GM18511 (cell line): ENCODE measurements around the gene LASP1NB.
"Not testable (repeated sequence)": the region's sequence is repeated elsewhere in the genome, so short reads cannot be mapped to it uniquely, and the experiment has no call there.

ENCODE experiments used
- ATAC-seq: cut with Tn5 transposase; IDR thresholded peaks from one replicate; pipeline ENCODE4 v1.9.1; 2021; ENCODE audit warnings: mild to moderate bottlenecking, moderate library complexity; ENCODE audit not compliant: unreplicated experiment

Gene LASP1NB

DNA sequence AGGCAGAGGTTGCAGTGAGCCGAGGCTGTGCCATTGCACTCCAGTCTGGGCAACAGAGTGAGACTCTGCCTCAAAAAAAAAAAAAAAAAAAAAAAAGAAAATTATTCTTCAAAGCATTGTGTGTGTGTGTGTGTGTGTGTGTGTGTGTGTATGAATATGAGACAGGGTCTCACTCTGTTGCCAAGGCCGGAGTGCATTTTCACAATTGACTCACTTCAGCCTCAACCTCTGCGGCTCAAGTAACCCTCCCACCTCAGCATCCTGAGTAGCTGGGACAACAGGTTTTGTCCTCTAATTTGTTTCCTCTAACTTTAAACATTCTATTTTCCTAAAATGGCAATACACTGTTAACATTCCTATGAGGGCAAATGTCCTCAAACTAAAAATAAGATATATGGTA, 34.1 kb downstream of the LASP1NB start:
- ATAC-seq: no peak

DNA sequence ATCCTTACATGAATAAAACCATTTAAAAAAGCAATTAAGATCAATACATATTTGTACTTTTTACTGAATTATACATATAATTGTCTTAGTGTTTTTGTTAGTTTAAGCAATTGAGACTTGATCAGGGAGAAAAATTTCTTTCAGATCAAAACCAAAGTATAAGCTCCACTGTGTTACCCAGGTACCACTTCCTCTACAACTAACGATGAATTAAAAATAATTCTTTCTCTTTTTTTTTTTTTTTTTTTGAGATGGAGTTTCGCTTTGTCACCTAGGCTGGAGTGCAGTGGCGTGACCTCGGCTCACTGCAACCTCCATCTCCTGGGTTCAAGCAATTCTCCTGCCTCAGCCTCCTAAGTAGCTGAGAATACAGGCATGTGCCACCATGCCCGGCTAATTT, 35.0 kb downstream of the LASP1NB start:
- ATAC-seq: no peak

DNA sequence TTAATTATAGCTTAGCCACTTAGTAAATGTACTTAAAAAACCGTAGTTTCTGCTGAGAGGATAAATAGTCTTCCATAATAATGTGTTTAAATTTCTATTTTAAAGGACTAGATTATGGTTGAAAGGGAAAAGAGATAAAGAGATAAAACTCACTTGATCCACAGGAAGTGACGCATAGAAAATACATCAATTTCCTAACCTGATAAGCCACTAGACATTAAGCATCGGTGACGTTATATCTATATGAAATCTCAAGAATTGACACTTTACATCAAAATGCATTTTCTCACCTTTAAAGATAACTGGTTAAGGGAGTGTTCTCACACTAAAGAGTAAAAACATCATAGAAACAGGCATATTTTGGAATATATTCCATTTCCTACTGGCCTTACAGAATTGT, 36.0 kb downstream of the LASP1NB start:
- no peak for ATAC-seq

- ATAC-seq: peak; percentile 51
Observed at GRCh38 chr17:38967290-38967738, 41.9 kb downstream of the LASP1NB start, which contains the start of gene FBXO47. TSS of gene FBXO47 (minus strand) at chr17:38967403. CDS start at chr17:38963025, 4,378 bp downstream.

- ATAC-seq: no peak
Observed at GRCh38 chr17:38969281-38969680, 43.9 kb downstream of the LASP1NB start.

GRCh38 chr17:38970128-38970527, 44.7 kb downstream of the LASP1NB start:
- no peak for ATAC-seq

GRCh38 chr17:38970804-38971203, 45.4 kb downstream of the LASP1NB start:
- ATAC-seq: no peak

GRCh38 chr17:38976187-38976551, 50.8 kb downstream of the LASP1NB start:
- not testable (repeated sequence) for ATAC-seq

- no peak for ATAC-seq
Observed at GRCh38 chr17:38978180-38978579, 52.8 kb downstream of the LASP1NB start.
